ENCODE data around the gene PDGFA.
"Not testable (repeated sequence)": the region's sequence is repeated elsewhere in the genome, so short reads cannot be mapped to it uniquely, and the experiment has no call there.

PDGFA gene

DNA sequence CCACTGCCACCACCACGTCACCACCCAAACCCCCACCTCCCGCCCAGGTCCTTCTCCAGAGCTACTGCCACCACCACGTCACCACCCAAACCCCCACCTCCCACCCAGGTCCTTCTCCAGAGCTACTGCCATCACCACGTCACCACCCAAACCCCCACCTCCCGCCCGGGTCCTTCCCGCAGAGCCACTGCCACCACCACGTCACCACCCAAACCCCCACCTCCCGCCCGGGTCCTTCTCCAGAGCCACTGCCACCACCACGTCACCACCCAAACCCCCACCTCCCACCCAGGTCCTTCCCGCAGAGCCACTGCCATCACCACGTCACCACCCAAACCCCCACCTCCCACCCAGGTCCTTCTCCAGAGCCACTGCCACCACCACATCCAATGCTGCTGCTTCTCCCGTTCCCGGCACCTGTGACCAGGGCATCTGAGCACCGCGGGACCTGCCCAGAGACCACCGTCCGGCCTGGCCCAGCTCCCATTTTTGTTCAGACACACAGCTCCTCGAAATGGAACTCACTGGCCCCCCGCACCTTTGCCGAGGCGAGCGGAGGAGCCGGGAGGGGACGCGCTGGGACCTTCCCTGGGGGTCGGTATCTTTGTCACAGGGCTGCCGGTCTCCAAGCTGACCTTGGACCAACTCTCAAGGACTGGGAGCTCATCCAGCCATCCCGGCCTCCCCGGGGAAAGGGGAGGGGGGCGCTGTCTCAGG, 32.7 kb upstream of the PDGFA start:
- DNase-seq (ENCODE audit: low spot score) = not testable (repeated sequence)

DNA sequence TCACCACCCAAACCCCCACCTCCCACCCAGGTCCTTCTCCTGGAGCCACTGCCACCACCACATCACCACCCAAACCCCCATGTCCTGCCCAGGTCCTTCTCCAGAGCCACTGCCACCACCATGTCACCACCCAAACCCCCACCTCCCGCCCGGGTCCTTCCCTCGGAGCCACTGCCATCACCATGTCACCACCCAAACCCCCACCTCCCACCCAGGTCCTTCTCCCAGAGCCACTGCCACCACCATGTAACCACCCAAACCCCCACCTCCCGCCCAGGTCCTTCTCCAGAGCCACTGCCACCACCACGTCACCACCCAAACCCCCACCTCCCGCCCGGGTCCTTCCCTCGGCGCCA, 31.9 kb upstream of the PDGFA start:
- DNase-seq (ENCODE audit: low spot score) = not testable (repeated sequence)

DNA sequence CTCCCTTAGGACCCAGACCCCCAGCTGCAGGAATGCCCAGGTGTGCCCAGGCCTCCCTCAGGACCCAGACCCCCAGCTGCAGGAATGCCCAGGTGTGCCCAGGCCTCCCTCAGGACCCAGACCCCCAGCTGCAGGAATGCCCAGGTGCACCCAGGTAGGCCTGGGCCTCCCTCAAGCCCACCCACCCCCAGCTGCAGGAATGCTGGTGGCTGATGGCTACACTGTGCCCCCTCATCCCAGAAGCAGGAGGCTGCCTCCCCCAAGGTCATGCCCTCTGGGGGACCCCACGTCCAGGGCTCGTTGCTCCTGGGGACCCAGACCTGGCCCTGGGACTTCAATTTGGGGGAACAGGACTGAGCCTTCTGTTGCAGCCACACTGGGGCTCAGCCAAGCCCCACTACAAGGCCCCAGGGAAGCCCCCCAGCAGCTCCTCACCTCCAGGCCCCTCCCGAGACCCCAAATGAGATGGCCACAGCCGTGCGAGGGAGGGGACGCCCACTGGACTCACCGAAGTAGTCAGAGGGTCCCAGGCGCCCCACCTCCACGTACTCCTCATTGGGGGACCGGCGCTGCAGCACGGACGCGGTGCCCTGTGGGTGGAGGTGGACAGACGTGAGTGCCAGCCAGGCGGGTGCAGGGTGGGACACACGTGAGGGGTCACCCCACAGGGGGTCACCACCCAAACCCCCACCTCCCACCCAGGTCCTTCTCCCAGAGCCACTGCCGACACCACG, 31.4 kb upstream of the PDGFA start:
- no peak for DNase-seq (ENCODE audit: low spot score)

DNA sequence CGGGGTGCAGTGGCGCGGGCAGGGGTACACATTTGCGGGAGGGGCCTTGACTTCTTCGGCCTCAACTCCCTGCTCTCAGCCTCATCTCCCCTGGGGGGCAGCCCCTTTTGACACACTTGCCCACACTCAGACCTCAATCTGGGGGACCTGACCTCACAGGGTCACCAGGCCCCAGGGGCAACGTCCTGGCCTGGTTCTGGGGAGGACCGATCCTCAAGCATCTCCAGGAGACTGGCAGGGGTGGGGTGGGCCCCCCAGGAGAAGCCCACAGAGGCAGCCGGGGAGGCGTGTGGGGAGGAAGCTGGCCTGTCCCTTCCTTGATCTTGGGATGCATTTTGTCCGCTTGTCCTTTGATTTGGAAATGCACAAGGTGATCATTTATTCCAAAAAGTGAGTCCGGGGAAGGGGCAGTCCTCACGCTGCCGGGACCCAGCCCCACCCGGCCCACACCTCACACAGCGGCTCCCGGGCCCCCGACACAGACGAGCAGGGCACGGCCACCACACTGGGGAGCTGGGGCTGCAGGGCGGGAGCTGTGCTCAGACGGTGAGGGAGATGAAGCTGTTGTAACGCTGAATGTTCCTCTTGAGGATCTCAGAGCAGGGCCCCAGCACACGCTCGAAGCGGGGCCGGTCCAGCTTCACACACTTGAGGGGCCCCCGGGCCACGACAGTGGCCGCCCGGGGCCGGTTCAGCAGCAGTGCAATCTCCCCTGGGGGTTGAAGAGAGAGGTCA, 30.4 kb upstream of the PDGFA start:
- no peak for DNase-seq (ENCODE audit: low spot score)

DNA sequence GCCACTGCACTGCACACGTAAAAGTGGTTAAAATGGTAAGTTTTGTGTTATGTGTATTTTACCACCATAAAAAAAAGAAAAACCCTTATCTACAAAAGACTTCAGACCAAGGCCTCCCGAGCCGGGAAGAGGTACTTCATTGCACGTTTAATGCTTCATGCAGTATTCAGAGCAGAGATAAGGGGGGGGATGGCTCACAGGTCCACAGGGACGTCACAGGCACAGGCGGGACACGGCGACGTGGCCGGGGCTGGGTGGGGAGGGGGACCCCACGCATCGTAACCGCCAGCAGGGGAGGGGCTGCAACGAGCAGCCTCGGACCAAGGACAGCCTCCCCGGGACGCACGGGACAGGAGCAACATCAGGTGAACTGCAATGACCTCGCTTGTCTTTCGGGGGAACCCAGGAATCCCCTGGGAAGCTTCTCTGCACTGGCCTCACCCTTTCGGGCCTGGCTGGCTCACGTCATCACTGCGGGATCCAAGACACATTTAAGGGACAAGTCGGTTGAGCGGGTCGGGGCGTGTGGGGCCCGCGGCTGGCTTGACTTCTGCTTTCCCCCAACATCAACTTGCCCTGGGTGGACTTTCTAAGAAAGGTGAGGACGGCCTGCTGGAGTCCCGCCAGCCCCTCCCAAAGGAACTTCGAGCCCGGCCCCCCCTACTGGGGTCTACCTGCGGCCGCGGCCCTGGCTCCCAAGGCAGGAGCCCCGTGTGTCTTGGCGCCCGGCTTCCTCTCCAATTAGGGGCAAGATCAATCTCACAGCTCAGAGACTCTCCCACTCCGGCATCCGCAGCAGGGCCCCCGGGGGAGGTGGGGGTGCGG, 29.6 kb upstream of the PDGFA start:
- DNase-seq (ENCODE audit: low spot score) = no peak

DNA sequence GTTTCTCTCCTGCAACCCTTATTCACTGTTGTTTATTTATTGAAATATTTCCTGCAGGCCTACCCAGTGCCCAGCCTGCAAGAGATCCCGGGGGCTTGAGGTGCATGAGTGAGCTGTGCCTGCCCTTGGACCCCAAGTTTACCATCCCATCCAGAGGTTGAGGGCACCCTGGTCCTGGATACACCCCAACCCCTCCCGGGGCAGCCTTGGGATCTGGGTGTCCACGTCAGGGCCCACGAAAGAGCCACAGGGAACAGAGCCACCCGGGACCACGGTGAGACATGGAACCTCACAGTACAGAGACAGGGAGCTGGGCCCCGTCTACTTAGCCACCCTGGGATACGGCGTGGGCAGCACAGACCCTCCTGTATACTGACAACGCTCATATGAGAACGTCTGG, 28.8 kb upstream of the PDGFA start:
- no peak for DNase-seq (ENCODE audit: low spot score)

DNA sequence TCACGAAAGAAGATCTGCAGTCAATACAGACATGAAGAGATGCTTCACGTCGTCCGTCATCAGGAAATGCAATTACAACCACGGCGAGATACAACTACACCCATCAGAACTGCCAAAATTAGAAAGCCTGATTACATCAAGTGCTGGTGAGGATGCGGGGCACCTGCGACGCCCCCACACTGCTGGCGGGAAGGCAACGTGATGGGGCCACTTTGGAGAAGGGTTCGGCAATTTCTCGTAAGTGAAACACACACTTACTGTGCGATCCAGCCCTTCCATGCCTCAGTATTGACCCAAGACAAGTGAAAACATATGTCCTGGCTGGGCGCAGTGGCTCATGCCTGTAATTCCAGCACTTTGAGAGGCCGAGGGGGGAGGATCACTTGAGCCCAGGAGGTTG, 25.8 kb upstream of the PDGFA start:
- DNase-seq (ENCODE audit: low spot score) = no peak

DNA sequence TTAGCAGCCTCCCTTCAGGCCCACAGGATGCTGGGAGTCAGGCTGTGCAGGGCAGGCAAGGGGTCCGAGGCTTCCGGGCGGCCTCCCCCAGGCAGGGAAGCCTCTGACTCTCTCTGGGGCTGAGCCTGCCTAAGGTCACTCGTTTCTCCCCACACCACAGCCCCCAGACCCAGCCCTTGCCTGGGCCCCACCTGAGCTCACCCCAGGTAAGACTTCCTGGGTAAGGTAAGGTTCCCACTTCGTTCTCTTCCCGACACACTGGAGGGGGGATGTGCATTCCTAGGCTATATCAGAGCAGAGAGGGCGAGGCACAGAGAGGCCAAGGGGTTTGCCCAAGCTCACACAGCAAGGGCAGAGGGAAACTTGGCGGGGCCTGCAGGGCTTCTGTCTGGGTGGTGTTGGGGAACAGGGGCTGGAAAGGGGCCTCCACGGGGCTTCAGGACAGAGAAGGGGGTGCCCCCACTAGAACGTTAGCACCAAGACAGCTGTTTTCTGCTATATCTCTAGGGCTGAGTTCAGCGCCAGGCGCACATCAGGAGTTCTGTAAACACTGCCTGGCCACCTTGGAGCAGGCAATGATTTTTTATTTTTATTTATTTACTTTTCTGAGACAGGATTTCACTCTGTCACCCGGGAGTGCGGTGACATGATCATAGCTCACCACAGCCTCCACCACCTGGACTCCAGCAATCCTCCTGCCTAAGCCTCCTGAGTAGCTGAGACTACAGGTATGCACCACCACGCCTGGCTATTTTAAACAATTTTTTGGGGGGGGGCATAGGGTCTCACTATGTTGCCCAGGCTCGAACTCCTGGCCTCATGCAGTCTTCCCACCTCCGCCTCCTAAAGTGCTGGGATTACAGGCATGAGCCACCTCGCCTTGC, 24.9 kb upstream of the PDGFA start:
- no peak for DNase-seq (ENCODE audit: low spot score)

DNA sequence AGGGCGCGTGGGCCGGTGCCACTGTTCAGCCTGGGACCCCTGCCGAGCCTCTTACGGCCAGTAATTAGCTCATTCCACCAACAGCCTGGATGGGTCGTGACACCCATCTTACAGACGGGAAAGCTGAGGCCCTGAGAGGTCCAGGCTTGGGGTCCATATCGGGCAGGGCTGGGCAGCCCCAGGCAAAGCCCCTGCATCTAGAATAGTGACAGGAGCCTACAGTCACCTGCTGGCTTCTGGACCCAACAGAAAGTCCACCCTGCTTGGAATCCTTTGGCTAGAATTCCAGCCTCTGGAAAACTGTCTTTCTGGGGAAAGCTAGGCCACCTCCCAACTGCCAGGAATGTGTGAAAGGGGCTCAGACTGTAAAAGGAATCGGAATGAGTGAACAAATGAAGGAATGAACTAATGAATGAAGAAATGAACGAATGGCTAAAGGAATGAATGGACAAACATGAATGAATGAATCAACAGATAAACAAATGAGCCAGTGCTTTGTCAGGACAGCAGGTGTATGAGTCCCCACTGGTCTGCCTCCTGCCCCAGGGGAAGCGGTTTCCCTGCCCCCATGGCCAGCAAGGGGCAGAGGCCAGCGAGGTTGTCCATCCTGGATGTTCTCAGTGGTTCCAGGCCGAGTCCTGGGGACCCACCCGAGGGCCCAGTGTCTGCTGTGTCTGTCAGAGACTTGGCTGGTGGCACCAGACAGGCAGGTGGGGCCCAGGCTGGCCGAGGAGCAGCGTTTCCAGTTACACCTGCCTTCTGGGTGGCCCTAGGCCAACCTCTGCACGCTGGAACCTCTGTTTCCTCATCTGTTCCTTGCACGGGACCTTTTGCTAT, 24.1 kb upstream of the PDGFA start:
- no peak for DNase-seq (ENCODE audit: low spot score)

DNA sequence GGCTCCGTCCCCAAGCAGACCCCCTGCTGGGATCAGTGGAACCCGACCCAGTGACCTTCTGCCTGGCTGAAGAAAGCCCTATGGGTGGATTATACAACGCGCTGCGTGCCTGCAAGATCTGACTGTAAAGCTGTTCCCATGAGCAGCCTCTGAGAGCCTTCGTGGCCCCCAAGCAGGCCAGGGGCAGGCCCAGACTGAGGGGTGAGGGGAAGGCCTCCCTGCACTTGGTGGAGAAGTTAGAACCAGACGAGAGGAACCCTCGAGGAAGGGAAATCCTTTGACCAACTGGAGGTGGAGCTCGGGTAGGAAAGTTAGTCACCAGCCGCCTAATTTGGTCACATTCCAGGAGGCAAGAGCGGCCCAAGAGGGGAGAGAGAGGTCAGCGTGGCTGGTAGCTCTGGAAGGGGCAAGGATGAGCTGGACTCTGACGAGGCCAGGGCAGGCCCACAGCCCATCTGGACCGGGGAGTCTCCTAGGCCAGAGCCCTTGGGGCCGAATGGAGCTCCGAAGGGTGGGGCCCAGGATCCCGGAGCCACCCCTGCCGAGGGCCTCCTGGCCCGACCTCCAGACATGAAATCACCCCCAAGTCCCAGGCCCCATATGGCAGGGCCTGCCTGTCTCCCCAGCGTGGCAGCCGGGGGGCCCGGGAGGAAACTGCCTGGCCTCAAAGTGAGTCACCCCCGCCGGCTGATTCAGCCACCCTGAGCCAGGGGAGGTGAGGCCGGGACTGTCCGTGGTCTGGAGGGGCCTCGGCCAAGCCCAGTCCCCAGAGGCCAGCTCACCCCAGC, 23.3 kb upstream of the PDGFA start:
- DNase-seq (ENCODE audit: low spot score) = no peak

DNA sequence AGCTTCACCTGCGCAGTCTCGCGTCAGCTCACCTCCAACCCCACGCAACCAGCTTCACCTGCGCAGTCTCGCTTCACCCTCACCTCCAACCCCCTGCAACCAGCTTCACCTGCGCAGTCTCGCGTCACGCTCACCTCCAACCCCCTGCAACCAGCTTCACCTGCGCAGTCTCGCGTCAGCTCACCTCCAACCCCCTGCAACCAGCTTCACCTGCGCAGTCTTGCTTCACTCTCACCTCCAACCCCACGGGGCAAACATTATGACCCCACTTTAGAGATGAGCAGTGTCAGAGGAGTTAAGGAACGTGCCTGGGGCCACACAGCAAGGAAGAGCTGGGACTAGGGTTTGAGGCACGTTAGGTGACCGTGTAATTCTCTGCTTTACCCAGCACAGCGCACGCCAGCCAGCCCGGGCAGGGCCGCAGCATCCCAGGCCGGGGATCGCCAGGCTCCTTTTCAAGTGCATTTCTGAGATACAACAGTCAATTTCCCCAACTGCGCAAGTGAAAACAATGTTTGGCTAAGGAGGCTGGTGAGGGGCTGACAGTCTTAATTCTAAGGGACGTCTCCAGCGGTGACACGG, 22.6 kb upstream of the PDGFA start:
- DNase-seq (ENCODE audit: low spot score) = no peak

DNA sequence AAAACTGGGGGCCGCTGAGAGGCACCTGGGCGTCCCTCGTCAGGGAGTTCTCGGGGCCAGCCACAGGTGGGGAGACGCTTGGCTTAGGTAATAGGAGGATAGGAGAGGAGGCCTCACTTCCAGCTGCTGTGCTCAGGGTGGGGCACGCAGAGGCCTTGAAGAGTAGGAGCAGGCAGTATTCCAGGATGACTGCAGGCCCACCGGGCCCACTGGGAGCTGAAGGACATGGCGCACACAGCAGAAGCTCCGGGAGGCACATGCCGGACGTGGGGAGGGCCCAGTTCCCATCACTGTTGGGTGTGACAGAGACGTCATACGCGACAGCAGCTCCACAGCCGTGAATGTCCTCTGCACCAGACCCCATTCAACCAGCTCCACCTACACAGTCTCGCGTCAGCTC, 22.0 kb upstream of the PDGFA start:
- no peak for DNase-seq (ENCODE audit: low spot score)

DNA sequence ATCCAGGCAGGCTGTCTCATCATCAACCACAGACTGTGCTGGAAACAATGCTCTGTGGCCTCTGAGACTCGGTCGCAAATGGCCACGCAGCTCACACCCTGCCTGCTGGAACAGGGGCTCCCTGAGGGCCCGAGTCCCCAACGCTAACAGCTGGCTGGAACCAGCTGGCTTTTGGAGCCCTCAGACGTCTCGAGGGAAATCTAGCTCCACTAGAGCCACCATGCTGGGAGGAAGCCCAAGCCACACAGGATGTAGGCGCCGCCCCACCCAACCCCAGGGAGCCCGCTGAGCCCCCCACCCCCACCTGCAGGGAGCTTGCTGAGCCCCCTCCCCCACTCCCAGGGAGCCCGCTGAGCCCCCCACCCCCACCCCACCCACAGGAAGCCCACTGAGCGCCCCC, 21.4 kb upstream of the PDGFA start:
- DNase-seq (ENCODE audit: low spot score) = no peak

DNA sequence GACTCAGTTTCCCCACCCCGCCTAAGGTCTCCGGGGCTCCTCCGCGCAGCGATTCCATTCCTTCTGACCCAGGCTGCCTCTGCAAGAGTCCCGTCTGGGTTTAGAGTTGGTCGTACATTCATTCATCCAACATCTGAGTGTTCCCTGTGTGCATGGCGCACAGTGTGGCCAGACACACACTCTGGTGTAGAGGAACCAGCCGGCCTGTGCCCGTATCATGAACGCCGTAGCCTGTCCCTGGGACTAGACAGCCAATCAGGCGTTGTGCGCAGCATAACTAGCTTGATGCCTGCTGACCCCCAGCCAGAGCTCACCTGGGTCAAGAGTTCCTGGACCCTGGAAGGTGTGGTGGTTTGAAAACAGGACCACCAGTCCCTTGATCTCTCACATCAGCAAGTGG, 20.9 kb upstream of the PDGFA start:
- no peak for DNase-seq (ENCODE audit: low spot score)

DNA sequence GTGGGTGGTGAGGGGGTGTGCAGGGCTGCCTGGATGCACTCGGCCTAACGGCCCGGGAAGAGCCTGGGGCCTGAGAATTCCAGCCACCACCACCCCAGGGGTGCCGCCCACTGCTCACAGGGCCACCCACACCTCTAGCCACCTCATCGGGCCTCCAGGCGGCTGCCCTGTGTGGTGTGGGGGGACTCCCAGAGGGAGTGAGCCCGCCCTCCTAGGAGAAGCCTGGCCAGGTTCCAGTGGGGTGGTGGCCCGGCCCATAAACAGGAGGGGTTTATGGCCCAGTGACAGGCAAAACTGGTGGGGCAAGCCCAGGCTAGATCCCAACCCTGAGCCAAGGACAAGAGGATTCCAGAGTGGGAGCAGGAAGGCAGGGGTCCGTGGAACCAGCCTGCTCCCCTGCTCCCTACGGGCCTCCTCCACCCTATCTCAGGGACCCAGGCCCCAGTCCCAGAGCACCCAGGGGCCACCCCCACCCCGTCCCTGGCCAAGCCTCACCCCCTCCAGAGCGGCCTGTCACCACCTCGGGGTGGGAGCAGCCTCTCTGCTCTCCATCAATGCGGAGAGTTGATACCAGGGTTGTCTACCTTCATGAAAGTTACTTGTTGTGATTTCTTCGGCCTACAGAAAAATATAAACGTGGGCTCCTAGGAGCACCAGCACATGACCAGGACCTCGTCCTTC, 20.2 kb upstream of the PDGFA start:
- DNase-seq (ENCODE audit: low spot score) = no peak

DNA sequence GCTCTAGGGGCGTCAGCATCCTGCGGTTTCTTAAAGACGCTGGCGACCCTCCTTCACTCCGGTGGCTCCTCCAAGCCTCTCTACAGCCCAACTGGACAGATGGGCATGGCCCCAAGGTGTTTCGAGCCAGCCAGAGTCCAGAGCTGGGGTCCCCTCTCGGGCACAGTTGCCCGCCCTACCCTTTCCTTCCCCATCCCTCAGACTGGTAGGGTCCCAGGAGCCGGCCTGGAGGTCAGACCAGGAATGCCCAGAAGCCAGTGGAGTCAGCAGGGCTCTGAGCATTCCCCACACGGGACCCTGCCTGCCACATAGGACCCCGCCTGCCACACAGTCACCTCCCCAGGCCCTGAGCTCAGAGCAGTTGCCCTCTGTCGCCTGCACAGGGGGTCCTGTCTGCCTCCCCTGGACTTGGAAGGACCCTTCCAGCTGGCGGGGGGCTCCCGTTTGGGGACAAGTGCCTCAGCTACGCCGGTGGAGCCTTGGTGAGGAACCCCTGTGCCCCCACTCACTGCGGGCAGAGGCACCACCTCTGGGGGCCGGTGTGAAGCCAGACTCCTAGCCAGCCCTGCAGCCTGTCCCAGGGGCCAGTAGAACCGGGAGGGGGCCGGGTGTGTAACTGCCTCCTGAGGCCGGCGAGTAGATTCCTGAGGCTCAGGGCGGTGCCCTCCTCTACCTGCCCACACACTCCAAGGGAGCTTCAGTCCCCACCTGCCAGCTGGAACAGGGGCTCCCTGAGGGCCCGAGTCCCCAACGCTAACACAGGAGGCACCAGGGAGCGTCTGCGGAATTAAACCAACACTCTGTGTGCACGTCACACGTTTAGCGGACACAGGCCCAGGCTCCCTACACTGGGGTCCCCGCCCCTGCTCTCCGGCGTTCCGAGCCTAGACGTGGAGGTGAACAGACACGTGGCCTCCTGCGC, 19.4 kb upstream of the PDGFA start:
- no peak for DNase-seq (ENCODE audit: low spot score)

DNA sequence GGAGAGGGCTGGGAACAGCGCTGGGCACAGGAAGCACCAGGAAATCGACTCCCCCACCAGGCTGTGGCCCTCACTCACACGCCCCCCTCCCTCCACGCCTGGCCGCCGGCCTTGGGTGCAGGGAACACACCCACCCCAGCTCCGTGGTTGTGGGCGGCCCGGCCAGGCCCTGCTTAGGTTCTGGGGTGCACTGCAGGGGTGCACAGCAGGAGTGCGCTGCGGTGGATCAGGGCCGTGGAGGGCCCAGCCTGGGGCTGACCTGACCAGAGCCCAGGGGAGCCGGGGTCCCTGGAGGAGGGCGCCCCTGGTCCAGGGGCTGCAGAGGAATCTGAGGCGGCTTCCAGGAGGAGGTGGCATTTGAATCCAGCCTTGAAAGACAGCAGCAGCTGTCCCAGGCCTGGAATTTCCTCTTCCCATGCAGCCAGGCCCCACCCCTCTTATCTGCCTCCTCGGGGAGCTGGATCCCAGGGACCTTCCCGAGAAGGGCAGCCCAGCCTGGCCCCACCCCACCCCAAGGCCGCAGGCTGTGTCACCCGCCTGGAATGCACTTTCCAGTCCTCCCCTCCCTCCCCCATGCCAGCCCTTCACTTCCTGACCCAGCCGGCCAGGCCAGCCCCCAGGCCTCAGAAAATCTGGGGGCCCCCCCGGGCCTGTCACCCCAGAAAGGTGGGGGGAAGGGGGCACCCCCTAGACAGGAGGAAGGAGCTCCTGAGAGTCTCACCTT, 18.4 kb upstream of the PDGFA start:
- no peak for DNase-seq (ENCODE audit: low spot score)

Measured in putamen (tissue), 1 donor.